GM12801 (cell line): ENCODE results near the gene EBF3.

Source experiments
- TF ChIP-seq, protein P1 (sequence below): IDR thresholded peaks from one replicate; pipeline ENCODE4 v1.5.1; 2011; ENCODE audit warnings: control low read depth; ENCODE audit not compliant: insufficient read length; ENCODE audit errors: extremely low read depth

Gene EBF3

DNA sequence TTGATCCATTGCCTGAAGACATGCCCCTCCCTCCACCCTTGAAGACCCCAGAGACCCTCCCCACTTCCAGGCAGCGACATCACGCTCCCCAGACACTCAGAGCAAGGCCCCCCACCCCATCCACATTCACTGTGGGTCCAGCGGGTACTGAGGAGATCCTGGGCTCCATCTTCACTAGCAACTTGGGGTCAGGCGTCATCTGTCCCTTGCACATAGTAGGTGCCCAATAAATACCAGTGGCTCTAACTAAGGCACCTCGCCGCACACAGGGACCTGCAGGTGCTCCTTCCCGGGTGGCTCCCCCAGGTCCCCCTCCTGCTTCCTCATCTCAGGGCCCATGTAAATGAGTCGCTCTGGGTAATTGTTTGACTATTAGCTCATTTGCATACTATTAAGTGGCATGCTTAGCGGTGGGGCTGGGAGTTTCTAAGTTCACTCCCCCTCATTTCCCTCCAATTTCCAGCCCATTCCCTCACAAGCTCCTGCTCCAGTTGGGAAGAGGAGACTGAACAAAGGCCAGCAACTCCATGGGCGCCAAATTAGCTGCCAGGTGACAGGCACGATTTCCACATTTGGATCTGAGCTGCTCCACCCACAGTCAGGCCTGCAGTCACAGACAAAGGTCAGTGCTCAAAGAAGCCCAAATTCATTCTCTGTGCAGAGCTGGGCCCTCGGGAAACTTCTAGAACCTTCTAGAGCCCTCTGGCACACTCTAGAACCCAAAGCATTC, 29.7 kb downstream of the EBF3 start:
- TF ChIP-seq, protein P1, sequence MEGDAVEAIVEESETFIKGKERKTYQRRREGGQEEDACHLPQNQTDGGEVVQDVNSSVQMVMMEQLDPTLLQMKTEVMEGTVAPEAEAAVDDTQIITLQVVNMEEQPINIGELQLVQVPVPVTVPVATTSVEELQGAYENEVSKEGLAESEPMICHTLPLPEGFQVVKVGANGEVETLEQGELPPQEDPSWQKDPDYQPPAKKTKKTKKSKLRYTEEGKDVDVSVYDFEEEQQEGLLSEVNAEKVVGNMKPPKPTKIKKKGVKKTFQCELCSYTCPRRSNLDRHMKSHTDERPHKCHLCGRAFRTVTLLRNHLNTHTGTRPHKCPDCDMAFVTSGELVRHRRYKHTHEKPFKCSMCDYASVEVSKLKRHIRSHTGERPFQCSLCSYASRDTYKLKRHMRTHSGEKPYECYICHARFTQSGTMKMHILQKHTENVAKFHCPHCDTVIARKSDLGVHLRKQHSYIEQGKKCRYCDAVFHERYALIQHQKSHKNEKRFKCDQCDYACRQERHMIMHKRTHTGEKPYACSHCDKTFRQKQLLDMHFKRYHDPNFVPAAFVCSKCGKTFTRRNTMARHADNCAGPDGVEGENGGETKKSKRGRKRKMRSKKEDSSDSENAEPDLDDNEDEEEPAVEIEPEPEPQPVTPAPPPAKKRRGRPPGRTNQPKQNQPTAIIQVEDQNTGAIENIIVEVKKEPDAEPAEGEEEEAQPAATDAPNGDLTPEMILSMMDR, result no peak

DNA sequence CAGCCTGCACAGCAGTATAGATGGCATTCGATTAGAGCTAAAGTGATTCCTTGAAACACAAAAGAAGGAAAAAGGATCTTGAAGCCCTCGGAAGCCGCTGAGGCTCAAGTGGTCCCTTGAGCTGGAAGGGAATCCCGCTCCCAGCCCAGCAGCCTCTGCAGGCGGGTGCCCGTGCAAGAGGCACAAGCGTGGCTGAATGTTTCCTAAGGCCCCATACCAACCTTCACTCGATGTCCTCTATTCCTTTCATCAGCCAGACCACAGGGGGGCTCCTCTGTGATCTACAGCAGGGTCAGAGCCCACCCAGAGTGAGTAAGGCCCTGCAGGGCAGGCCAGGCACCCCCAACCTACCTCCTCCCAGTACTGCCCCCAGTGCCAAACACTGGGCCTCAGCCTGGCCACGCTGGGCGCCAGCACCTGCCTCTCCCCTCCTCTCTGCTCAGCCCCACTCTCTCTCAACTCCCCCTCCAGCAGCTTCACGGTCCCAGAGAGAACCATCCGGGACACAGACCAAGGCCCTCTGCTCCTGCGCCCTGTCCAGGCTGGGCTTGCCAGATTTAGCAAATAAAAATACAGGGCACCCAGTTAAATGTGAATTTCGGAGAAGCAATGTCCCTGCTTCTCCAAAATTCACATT, 30.5 kb downstream of the EBF3 start:
- TF ChIP-seq, protein P1, result no peak

DNA sequence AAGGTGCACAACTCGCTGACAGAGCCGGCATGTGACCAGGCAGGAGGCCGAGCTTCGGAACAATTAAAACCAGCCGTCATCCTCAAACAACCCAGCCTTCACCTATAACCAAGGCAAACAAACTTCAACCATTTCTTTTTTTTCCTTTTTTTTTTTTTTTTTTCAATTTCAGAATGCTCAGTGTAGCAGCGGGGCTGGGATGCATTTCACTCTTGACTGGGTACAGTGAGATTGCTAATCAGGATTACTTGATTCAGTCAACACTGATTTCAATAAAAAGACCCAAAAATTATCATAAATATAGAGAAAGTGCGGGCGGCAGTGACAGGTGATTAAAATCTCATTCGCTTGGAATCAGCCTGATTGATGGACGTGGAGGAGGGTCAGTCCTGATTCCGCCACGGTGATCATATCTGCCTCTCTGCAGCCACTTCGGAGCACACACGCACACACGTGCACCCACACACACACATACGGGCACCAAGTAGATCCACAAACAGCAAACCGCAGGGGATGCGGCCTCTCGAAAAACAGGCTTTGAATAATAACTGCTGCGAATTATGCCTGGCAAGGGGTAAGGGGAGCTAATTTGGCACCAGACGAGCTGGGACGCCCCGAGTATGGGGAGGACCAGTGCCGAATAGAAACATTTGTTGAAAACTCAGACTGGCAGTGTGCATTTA, 31.2 kb downstream of the EBF3 start:
- TF ChIP-seq, protein P1, result no peak

DNA sequence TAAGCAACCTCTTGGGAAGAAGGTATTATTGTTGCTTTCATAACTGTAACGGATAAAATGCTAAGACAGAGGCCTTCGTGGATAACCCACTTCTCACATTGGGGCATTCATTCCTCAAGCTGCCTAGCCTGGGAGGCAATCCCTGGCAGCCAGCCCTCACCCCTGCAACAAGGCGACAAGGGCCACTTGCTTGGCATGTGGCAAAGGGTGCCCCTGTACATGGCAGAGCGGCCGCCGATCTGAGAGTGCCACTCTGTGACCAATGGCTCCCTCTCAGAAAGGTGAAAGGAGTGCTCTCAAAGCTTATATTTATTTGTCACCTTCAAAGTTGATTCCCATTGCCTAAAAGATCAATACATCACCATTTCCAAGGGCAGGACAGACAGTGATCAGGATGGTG, 31.9 kb downstream of the EBF3 start:
- TF ChIP-seq, protein P1, result no peak

DNA sequence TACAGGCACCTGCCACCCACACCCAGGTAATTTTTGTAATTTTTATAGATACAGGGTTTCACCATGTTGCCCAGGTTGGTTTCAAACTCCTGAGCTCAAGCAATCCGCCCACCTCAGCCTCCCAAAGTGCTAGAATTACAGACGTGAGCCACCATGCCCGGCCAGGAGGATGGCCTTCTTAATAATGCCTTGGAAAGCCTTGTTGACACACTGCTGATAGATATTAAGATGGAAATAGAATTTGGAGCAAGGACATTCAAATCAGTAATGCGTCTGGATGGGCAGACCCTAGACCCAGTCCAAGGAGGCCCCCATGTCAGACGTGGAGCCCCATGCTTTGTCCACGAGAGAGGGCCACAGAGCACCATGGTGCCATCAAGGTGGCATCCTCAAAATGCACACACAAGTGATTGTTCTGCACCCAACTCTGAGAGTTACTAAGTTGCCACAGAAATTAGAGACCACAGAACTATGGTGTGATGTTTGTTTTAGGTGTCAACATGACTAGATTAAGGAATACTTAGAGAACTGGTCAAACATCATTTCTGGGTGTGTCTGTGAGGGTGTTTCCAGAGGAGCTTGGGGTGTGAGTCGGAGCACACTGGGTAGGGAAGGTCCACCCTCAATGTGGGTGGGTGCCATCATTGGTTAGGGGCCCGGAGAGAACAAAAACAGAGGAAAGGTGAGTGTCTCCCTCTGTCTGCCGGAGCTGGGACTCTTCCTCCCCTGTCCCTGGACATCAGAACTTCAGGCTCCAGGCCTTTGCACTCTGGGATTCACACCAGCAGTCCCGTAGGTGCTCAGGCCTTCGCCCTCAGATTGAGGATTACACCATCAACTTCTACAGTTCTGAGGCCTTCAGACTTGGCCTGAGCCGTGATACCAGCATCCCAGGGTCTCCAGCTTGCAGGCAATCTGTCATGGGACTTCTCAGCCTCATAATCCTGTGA, 34.5 kb downstream of the EBF3 start:
- TF ChIP-seq, protein P1, result no peak

DNA sequence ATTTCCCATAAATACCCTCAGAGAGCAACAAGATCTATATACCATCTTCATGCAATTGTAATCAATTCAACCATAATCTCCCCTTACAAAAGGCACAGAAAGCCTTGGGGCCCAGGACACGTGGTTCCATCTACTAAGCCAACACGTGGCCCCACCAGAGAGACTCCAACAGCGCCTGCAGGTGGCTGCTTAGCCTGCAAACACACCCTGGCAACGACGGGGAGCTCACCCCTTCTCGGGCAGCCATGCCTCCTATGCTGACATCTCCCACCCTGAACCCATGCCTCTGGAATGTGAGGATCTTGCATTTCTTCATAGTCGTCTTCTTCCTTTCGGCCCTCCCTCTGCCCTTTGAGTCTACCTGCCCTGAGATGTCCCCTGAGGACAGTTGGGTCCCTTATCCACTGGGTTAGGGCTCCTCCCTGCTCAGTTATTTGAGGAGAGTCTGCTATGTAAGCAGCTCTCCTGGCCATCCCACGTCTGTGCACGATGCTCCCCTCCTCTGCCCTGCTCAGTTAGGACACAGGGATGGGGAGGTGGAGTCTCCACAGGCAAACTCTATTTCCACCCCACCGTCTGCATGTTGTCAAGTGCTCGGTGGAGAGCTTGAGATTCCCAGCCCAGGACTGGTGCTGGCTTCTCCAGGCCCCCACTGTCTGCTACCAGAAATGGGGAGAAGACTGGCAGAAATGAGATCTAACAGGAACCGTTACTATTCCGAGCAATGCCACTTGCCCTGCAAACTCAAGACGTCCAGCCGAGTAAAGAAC, 36.5 kb downstream of the EBF3 start:
- TF ChIP-seq, protein P1, result no peak
